Endothelial cell of umbilical vein (primary cell): Measurements from ENCODE around the gene ABCA10. TPM values are rescaled to one million over a fixed set of nuclear protein-coding genes. Genes with fewer than 3 reads are reported as not detected.
A peak's percentile ranks its signal among the peaks of the same experiment; 100 is the strongest.

Experiments used
- BruUV-seq: library from RNA; stranded (reverse); fragments of 400-500 nt; replicated peaks from 2 replicates; lab custom pipeline; 2021; lab: Mats Ljungman, UMichigan
- CTCF ChIA-PET: fragments of 300-600, 350-600 bp; sonication (Branson Sonifier 250); formaldehyde crosslinking; loops from one replicate; lab custom pipeline; 2021; ENCODE audit warnings: antibody characterized with exemption, inconsistent platforms; lab: Charles Lee
- POLR2A ChIA-PET: fragments of 300-600, 350-600 bp; sonication (Branson Sonifier 250); formaldehyde crosslinking; loops from one replicate; lab custom pipeline; 2021; ENCODE audit warnings: antibody characterized with exemption, inconsistent platforms; lab: Charles Lee
- DNase-seq: peaks from one replicate; pipeline ENCODE4 v3.0.0-alpha.2; 2011; ENCODE audit warnings: low read depth, low spot score
- FAIRE-seq: peaks from 2 replicates; lab custom pipeline; 2011; peaks lifted over from hg19 to GRCh38; lab: Jason Lieb, UNC
- H2AFZ ChIP-seq: 2 replicates; pipeline ENCODE4 v1.6.0; 2012; ENCODE audit warnings: low read depth, low read length, control low read depth, inconsistent platforms
- H3K27ac ChIP-seq: 2 replicates; pipeline ENCODE4 v1.5.1; 2011; ENCODE audit warnings: low read depth, mild to moderate bottlenecking, control low read depth, low read length, moderate library complexity; ENCODE audit not compliant: insufficient read depth
- H3K27me3 ChIP-seq, 2 experiments: 2 replicates each; pipeline versions ENCODE4 v1.6.0 to v1.6.1; 2011; ENCODE audit warnings: low read length in 2 of 2, mixed read lengths in 1 of 2; ENCODE audit not compliant: control insufficient read depth in 2 of 2, insufficient read depth in 2 of 2
- H3K36me3 ChIP-seq, 2 experiments: 2 replicates in 1 of 2; 3 replicates in 1 of 2; pipeline ENCODE4 v1.5.1; 2011; ENCODE audit warnings: low read length in 2 of 2, mild to moderate bottlenecking in 1 of 2, moderate library complexity in 1 of 2; ENCODE audit not compliant: control insufficient read depth in 2 of 2, insufficient read depth in 2 of 2; ENCODE audit errors: extremely low read depth in 1 of 2
- H3K4me1 ChIP-seq: 3 replicates; pipeline ENCODE4 v1.5.1; 2011; ENCODE audit warnings: mild to moderate bottlenecking, low read length; ENCODE audit not compliant: control insufficient read depth, insufficient read depth; ENCODE audit errors: extremely low read depth
- H3K4me2 ChIP-seq: 2 replicates; pipeline ENCODE4 v1.6.1; 2011; ENCODE audit warnings: low read length, control low read depth, mixed read lengths; ENCODE audit not compliant: insufficient read depth
- H3K4me3 ChIP-seq, 3 experiments: fragments of 200-600 bp in 1 of 3; sonication (generic), shearing (Covaris generic) in 1 of 3; replicated peaks in 1 of 3; 2 replicates each; pipeline ENCODE4 v1.5.1; 2011 to 2016; ENCODE audit warnings: control low read depth in 3 of 3, low read length in 3 of 3, mild to moderate bottlenecking in 2 of 3, inconsistent platforms in 1 of 3, low read depth in 1 of 3, moderate library complexity in 1 of 3; ENCODE audit not compliant: insufficient read depth in 1 of 3
- H3K79me2 ChIP-seq: 2 replicates; pipeline ENCODE4 v1.6.0; 2012; ENCODE audit warnings: low read length, inconsistent platforms; ENCODE audit not compliant: control insufficient read depth, insufficient read depth
- H3K9ac ChIP-seq: replicated peaks from 2 replicates; pipeline ENCODE3; 2011; ENCODE audit warnings: low read length, control low read depth; ENCODE audit not compliant: insufficient read depth; ENCODE audit errors: extremely low read depth
- H3K9me1 ChIP-seq: replicated peaks from 3 replicates; pipeline ENCODE4 v1.6.0; 2011; ENCODE audit warnings: mild to moderate bottlenecking, low read length; ENCODE audit not compliant: control insufficient read depth, insufficient read depth; ENCODE audit errors: extremely low read depth
- H3K9me3 ChIP-seq: replicated peaks from 2 replicates; pipeline ENCODE4 v1.5.1; 2012; ENCODE audit warnings: low read length, inconsistent platforms; ENCODE audit not compliant: control insufficient read depth, insufficient read depth
- H4K20me1 ChIP-seq: replicated peaks from 2 replicates; pipeline ENCODE3; 2011; ENCODE audit warnings: mild to moderate bottlenecking, low read length; ENCODE audit not compliant: control insufficient read depth, insufficient read depth; ENCODE audit errors: extremely low read depth
- EZH2 ChIP-seq: IDR thresholded peaks from 2 replicates; pipeline ENCODE4 v1.6.1; 2012; ENCODE audit warnings: borderline replicate concordance, low read depth, mild to moderate bottlenecking, moderate library complexity, low read length, inconsistent platforms; ENCODE audit not compliant: severe bottlenecking
- FOS ChIP-seq: IDR thresholded peaks from 2 replicates; pipeline ENCODE4 v1.6.1; 2011; ENCODE audit warnings: mild to moderate bottlenecking, low read length, moderate library complexity, borderline replicate concordance; ENCODE audit not compliant: insufficient read depth
- GATA2 ChIP-seq: IDR thresholded peaks from 2 replicates; pipeline ENCODE4 v1.7.0; 2011; ENCODE audit warnings: low read depth, mild to moderate bottlenecking, moderate library complexity, mixed read lengths, low read length; ENCODE audit not compliant: insufficient read length, insufficient read depth
- MAX ChIP-seq: IDR thresholded peaks from 2 replicates; pipeline ENCODE4 v1.6.1; 2011; ENCODE audit not compliant: insufficient read depth, insufficient read length
- MYC ChIP-seq: IDR thresholded peaks from one replicate; pipeline ENCODE4 v1.6.1; 2011; ENCODE audit warnings: mild to moderate bottlenecking, low read depth, low read length
- POLR2AphosphoS5 ChIP-seq: IDR thresholded peaks from 2 replicates; pipeline ENCODE4 v1.6.1; 2012; ENCODE audit warnings: low read depth, mild to moderate bottlenecking, control low read depth, low read length, moderate library complexity; ENCODE audit not compliant: insufficient read depth
- dilution Hi-C: fragments of 300-500 bp; cut with MboI; formaldehyde crosslinking; loops from one replicate; pipeline ENCODE4 v1.15.0; 2019; ENCODE audit warnings: low sequenced_read_pairs; ENCODE audit not compliant: extremely low pct_ligation_motif_present
- intact Hi-C: fragments of 100-400 bp; cut with micrococcal nuclease; formaldehyde crosslinking; loops from one replicate; pipeline ENCODE4 v1.10.0; 2022
- polyA plus RNA-seq, 4 experiments: library from polyadenylated mRNA; depleted of rRNA in 3 of 4; stranded (reverse) in 3 of 4; unstranded in 1 of 4; fragments of >200 nt; gene quantifications; 2 replicates each; pipeline versions ENCODE4 v1.2.1 to v1.2.3, GENCODE V29; 2011 to 2012; ENCODE audit warnings: missing spikeins in 1 of 4
- total RNA-seq: library from RNA; stranded (reverse); gene quantifications from 2 replicates; pipeline ENCODE4 v1.2.3, GENCODE V29; 2021
- TF ChIP-seq, protein P1 (sequence below), 2 donors: IDR thresholded peaks; 1 replicate in 1 of 2; 2 replicates in 1 of 2; pipeline ENCODE4 v1.5.1; 2011; ENCODE audit warnings: low read length in 2 of 2, mild to moderate bottlenecking in 2 of 2, moderate library complexity in 2 of 2, control low read depth in 1 of 2, inconsistent platforms in 1 of 2, low read depth in 1 of 2; ENCODE audit not compliant: insufficient read depth in 1 of 2; ENCODE audit errors: extremely low read depth in 1 of 2

ABCA10 gene
- total and polyA plus RNA-seq, 2 donors (not counting 3 experiments of a cell fraction or from before 2014, with no cell fraction given), result 0.22 to 2.1 TPM

DNA sequence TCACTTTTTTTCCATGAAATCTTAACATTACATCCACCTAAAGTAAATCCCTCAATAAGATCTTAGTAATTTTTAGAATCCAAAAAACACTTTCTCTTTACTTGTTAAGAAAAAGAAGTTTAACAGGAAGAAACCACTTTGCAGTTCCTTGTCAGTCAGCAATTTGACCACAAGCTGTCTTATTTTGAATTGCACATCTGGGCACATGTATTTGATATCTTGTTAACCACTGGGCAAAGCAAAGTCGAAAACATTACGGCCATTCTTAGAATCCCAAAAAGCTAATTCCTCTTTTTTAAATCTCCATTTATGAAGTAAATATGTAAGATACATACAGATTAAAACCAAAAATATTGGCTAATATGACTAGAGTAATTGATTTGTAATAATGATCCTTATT lies 1.1 kb downstream of the ABCA10 start:
- Histone ChIP-seq H2AFZ (no peak overlapping the region), H3K27me3 (no peaks in the 10 kb centered on the region), H3K27ac (no peak overlapping the region), H3K4me2 (no peak overlapping the region), H3K9me3 (no peaks in the 10 kb centered on the region), H4K20me1 (no peaks in the 10 kb centered on the region), H3K4me1 (no peaks in the 10 kb centered on the region), H3K36me3 (no peaks in the 10 kb centered on the region), H3K9ac (no peak overlapping the region), H3K79me2 (no peaks in the 10 kb centered on the region), H3K4me3 (no peak overlapping the region), H3K9me1 (no peaks in the 10 kb centered on the region)
- dilution Hi-C loops, result no loop called here
- BruUV-seq, result no TSS peak
- CTCF ChIA-PET, result interaction anchor here (0.7 to 1.5 kb wide), 2 partner anchors 11 to 26 kb away, joined by 3 read pairs; no protein-coding TSS in a partner anchor
- FAIRE-seq (no peak), DNase-seq (no peak)
- POLR2A ChIA-PET, result no interaction called here
- TF ChIP-seq MAX, result no peak
- TF ChIP-seq EZH2, result no peak
- TF ChIP-seq FOS, result no peak
- no peak for TF ChIP-seq MYC
- TF ChIP-seq GATA2, result no peak
- intact Hi-C loops, result no loop called here

GRCh38 chr17:69223809-69224208 lies 4.8 kb downstream of the ABCA10 start:
- H3K36me3 ChIP-seq, result no peaks in the 10 kb centered on the region
- H3K27ac ChIP-seq, result no peak overlapping the region
- H3K9me3 ChIP-seq, result no peaks in the 10 kb centered on the region
- H3K9ac ChIP-seq, result no peak overlapping the region
- TF ChIP-seq POLR2AphosphoS5, result no peak
- TF ChIP-seq, protein P1, sequence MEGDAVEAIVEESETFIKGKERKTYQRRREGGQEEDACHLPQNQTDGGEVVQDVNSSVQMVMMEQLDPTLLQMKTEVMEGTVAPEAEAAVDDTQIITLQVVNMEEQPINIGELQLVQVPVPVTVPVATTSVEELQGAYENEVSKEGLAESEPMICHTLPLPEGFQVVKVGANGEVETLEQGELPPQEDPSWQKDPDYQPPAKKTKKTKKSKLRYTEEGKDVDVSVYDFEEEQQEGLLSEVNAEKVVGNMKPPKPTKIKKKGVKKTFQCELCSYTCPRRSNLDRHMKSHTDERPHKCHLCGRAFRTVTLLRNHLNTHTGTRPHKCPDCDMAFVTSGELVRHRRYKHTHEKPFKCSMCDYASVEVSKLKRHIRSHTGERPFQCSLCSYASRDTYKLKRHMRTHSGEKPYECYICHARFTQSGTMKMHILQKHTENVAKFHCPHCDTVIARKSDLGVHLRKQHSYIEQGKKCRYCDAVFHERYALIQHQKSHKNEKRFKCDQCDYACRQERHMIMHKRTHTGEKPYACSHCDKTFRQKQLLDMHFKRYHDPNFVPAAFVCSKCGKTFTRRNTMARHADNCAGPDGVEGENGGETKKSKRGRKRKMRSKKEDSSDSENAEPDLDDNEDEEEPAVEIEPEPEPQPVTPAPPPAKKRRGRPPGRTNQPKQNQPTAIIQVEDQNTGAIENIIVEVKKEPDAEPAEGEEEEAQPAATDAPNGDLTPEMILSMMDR (IDR thresholded peaks at IDR 0.05; ENCODE audit: extremely low read depth in 1 of 2, insufficient read depth in 1 of 2, low read depth in 1 of 2, low read length in 2 of 2), result no peak
- TF ChIP-seq FOS, result no peak
- no peaks in the 10 kb centered on the region for H4K20me1 ChIP-seq
- no peaks in the 10 kb centered on the region for H3K79me2 ChIP-seq
- H3K9me1 ChIP-seq, result no peaks in the 10 kb centered on the region
- peak overlapping the region; percentile 76 for H2AFZ ChIP-seq
- H3K4me1 ChIP-seq, result no peaks in the 10 kb centered on the region
- peak; percentile 22 for DNase-seq
- intact Hi-C loops, result no loop called here
- ChIA-PET POLR2A (no interaction called here), CTCF (interaction anchor here (1.0 to 2.2 kb wide), 5 partner anchors 11 to 451 kb away, joined by 3 to 8 read pairs (median 3); no protein-coding TSS in a partner anchor)
- H3K4me3 ChIP-seq, result no peak overlapping the region
- H3K27me3 ChIP-seq, result no peaks in the 10 kb centered on the region
- no peak for FAIRE-seq
- no peak overlapping the region for H3K4me2 ChIP-seq
- dilution Hi-C loops, result no loop called here
- no TSS peak for BruUV-seq
